ENCODE data around the gene AHI1.

DNA sequence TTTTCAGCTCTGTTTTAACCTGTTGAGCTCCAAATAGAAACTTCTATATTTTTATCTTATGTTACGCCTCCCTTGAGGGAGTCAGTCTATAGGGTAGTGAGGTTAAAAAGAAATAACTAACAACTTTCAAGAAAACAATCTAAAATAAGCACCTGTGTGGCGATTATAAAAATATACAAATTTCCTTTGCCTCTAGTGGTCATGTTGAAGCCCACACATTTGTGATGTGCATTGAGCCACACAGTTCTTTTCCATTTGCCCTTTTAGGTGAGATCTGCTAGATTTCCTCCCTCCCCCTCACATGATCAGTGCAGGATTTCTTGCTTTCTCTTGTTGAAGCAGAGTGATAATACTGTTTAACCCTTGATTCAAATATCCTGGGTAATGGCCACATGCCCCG is 232.3 kb downstream of the AHI1 start:
- no peak for TF ChIP-seq EZH2phosphoT487 (IDR thresholded peaks at IDR 0.05; ENCODE audit: low read depth)
- TF ChIP-seq, protein P1, sequence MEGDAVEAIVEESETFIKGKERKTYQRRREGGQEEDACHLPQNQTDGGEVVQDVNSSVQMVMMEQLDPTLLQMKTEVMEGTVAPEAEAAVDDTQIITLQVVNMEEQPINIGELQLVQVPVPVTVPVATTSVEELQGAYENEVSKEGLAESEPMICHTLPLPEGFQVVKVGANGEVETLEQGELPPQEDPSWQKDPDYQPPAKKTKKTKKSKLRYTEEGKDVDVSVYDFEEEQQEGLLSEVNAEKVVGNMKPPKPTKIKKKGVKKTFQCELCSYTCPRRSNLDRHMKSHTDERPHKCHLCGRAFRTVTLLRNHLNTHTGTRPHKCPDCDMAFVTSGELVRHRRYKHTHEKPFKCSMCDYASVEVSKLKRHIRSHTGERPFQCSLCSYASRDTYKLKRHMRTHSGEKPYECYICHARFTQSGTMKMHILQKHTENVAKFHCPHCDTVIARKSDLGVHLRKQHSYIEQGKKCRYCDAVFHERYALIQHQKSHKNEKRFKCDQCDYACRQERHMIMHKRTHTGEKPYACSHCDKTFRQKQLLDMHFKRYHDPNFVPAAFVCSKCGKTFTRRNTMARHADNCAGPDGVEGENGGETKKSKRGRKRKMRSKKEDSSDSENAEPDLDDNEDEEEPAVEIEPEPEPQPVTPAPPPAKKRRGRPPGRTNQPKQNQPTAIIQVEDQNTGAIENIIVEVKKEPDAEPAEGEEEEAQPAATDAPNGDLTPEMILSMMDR (IDR thresholded peaks at IDR 0.05; ENCODE audit: low read depth, low read length): no peak

All from OCI-LY3 (cell line).